Measurements from ENCODE around the gene SDHC. TPM values are rescaled to one million over a fixed set of nuclear protein-coding genes. Genes with fewer than 3 reads are reported as not detected.

SDHC gene
- total RNA-seq, 2 donors from 2014 or later = 38.9 to 95.7 TPM

GRCh38 chr1:161364332-161364731 is 50.2 kb downstream of the SDHC start:
- no peak for TF ChIP-seq CTCF (IDR thresholded peaks at IDR 0.05)
- peaks cover 7% of the 10 kb centered on the region for H3K36me3 ChIP-seq
- peaks cover 0 to 13% of the 10 kb centered on the region in 2 donors for H3K4me1 ChIP-seq (ENCODE audit: control insufficient read depth in 1 of 2, low read depth in 2 of 2)
- H3K4me3 ChIP-seq = no peak overlapping the region
- H3K27ac ChIP-seq = no peak overlapping the region
- DNase-seq (ENCODE audit: low spot score) (no peak), ATAC-seq (ENCODE audit: insufficient number of reproducible peaks, low FRiP score, low read depth) (no peak)
- H3K27me3 ChIP-seq (replicated peaks; ENCODE audit: insufficient read depth) = no peaks in the 10 kb centered on the region
- H3K9me3 ChIP-seq = no peaks in the 10 kb centered on the region

GRCh38 chr1:161365207-161365606 is 51.0 kb downstream of the SDHC start:
- no peaks in the 10 kb centered on the region for H3K9me3 ChIP-seq
- DNase-seq (ENCODE audit: low spot score) = no peak
- ATAC-seq (ENCODE audit: insufficient number of reproducible peaks, low FRiP score, low read depth) = no peak
- H3K27ac ChIP-seq = no peak overlapping the region
- no peak overlapping the region for H3K4me3 ChIP-seq
- no peaks in the 10 kb centered on the region for H3K27me3 ChIP-seq (replicated peaks; ENCODE audit: insufficient read depth)
- H3K36me3 ChIP-seq = peaks cover 7% of the 10 kb centered on the region
- TF ChIP-seq CTCF (IDR thresholded peaks at IDR 0.05) = no peak
- peaks cover 0 to 13% of the 10 kb centered on the region in 2 donors for H3K4me1 ChIP-seq (ENCODE audit: control insufficient read depth in 1 of 2, low read depth in 2 of 2)

- Histone ChIP-seq H3K4me3 (no peak within 1 kb of the TSS), H3K27me3 (replicated peaks; ENCODE audit: insufficient read depth) (no peaks in the 10 kb centered on the region), H3K4me1 (ENCODE audit: control insufficient read depth in 1 of 2, low read depth in 2 of 2) (peaks cover 0 to 13% of the 10 kb centered on the region in 2 donors), H3K9me3 (no peaks in the 10 kb centered on the region), H3K36me3 (peaks cover 7% of the 10 kb centered on the region), H3K27ac (peak within 1 kb of the TSS; percentile 67 to 68)
- ATAC-seq (ENCODE audit: insufficient number of reproducible peaks, low FRiP score, low read depth) = peak; percentile 95
- DNase-seq (ENCODE audit: low spot score) = peak; percentile 56
- TF ChIP-seq CTCF (IDR thresholded peaks at IDR 0.05) = peak; percentile 11
Observed at GRCh38 chr1:161367684-161368400, 53.7 kb downstream of the SDHC start, which contains the start of gene CFAP126. Gene CFAP126 (minus strand): TSS chr1:161367876. CDS start chr1:161367868, 8 bp downstream.

GRCh38 chr1:161373442-161373841 is 59.3 kb downstream of the SDHC start:
- TF ChIP-seq CTCF (IDR thresholded peaks at IDR 0.05) = no peak
- H3K9me3 ChIP-seq = no peaks in the 10 kb centered on the region
- H3K27me3 ChIP-seq (replicated peaks; ENCODE audit: insufficient read depth) = no peaks in the 10 kb centered on the region
- no peak overlapping the region for H3K27ac ChIP-seq
- no peaks in the 10 kb centered on the region for H3K36me3 ChIP-seq
- H3K4me1 ChIP-seq (ENCODE audit: control insufficient read depth in 1 of 2, low read depth in 2 of 2) = peaks cover 0 to under 1% of the 10 kb centered on the region in 2 donors
- H3K4me3 ChIP-seq = no peak overlapping the region
- ATAC-seq (ENCODE audit: insufficient number of reproducible peaks, low FRiP score, low read depth) (no peak), DNase-seq (ENCODE audit: low spot score) (no peak)

- H3K4me1 ChIP-seq (ENCODE audit: control insufficient read depth in 1 of 2, low read depth in 2 of 2) = no peaks in the 10 kb centered on the region
- no peak for ATAC-seq (ENCODE audit: insufficient number of reproducible peaks, low FRiP score, low read depth)
- no peaks in the 10 kb centered on the region for H3K9me3 ChIP-seq
Observed at GRCh38 chr1:161374373-161374772, 60.2 kb downstream of the SDHC start.

More at GRCh38 chr1:161374373-161374772, 60.2 kb downstream of the SDHC start:
- no peaks in the 10 kb centered on the region for H3K36me3 ChIP-seq
- no peak overlapping the region for H3K4me3 ChIP-seq
- DNase-seq (ENCODE audit: low spot score) = no peak
- H3K27ac ChIP-seq = no peak overlapping the region
- no peaks in the 10 kb centered on the region for H3K27me3 ChIP-seq (replicated peaks; ENCODE audit: insufficient read depth)
- TF ChIP-seq CTCF (IDR thresholded peaks at IDR 0.05) = no peak

All from thoracic aorta (tissue), 2 donors.